Hepatocyte (in vitro differentiated cells): ENCODE data around the gene ABLIM1. TPM values are rescaled to one million over a fixed set of nuclear protein-coding genes. Genes with fewer than 3 reads are reported as not detected.
A peak's percentile ranks its signal among the peaks of the same experiment; 100 is the strongest.

ENCODE experiments used
- DNase-seq: peaks from one replicate; pipeline ENCODE4 v3.0.0-alpha.2; 2016; ENCODE audit warnings: low spot score
- H2AFZ ChIP-seq: fragments of 200-600 bp; sonication (generic); 2 replicates; pipeline ENCODE4 v1.6.0; 2016; ENCODE audit warnings: antibody characterized with exemption, mild to moderate bottlenecking
- H3K27ac ChIP-seq: fragments of 200-600 bp; sonication (generic); 2 replicates; pipeline ENCODE4 v1.5.1; 2016; ENCODE audit warnings: mild to moderate bottlenecking
- H3K27me3 ChIP-seq: fragments of 200-600 bp; sonication (generic); 2 replicates; pipeline ENCODE4 v1.6.1; 2016
- H3K36me3 ChIP-seq: fragments of 200-600 bp; sonication (generic); replicated peaks from 2 replicates; pipeline ENCODE4 v1.5.1; 2016; ENCODE audit warnings: low read depth; ENCODE audit not compliant: insufficient read depth
- H3K4me1 ChIP-seq: fragments of 200-600 bp; sonication (generic); 2 replicates; pipeline ENCODE4 v1.5.1; 2016; ENCODE audit warnings: mild to moderate bottlenecking, moderate library complexity; ENCODE audit not compliant: insufficient read depth
- H3K4me2 ChIP-seq: fragments of 200-600 bp; sonication (generic); 2 replicates; pipeline ENCODE4 v1.6.0; 2016
- H3K4me3 ChIP-seq: fragments of 200-600 bp; sonication (generic); 2 replicates; pipeline ENCODE4 v1.5.1; 2016; ENCODE audit warnings: mild to moderate bottlenecking
- H3K79me2 ChIP-seq: fragments of 200-600 bp; sonication (generic); 2 replicates; pipeline ENCODE4 v1.6.0; 2017; ENCODE audit warnings: mild to moderate bottlenecking
- H3K9me2 ChIP-seq: fragments of 200-600 bp; sonication (generic); replicated peaks from 2 replicates; pipeline ENCODE4 v1.6.0; 2017; ENCODE audit warnings: mild to moderate bottlenecking; ENCODE audit not compliant: insufficient read depth
- H3K9me3 ChIP-seq: fragments of 200-600 bp; sonication (generic); 2 replicates; pipeline ENCODE4 v1.5.1; 2016; ENCODE audit warnings: low read depth, mild to moderate bottlenecking
- H4K20me1 ChIP-seq: fragments of 200-600 bp; sonication (generic); 2 replicates; pipeline ENCODE4 v1.6.0; 2016; ENCODE audit warnings: mild to moderate bottlenecking; ENCODE audit not compliant: insufficient read depth, poor library complexity, severe bottlenecking
- EZH2 ChIP-seq: fragments of 200-600 bp; sonication (generic); IDR thresholded peaks from 2 replicates; pipeline ENCODE4 v1.6.1; 2016; ENCODE audit warnings: antibody characterized with exemption, mild to moderate bottlenecking, borderline replicate concordance
- EZH2phosphoT487 ChIP-seq: fragments of 200-600 bp; sonication (generic); IDR thresholded peaks from one replicate; pipeline ENCODE4 v1.6.1; 2018; ENCODE audit warnings: antibody characterized with exemption, mild to moderate bottlenecking, low read depth, moderate library complexity; ENCODE audit not compliant: unreplicated experiment, severe bottlenecking
- WGBS: methylation state at CpG from one replicate; pipeline ENCODE4 v1.1.6; 2016; ENCODE audit warnings: low lambda C conversion rate; ENCODE audit errors: missing lambda C conversion rate; 5-methylcytosine and 5-hydroxymethylcytosine counted together
- polyA plus RNA-seq: library from polyadenylated mRNA; unstranded; fragments of >200 nt; fragmentation: Nextera tagmentation; extraction: Ambion mirVana; gene quantifications from 2 replicates; pipeline ENCODE4 v1.2.1, GENCODE V29; 2016
- total RNA-seq: library from RNA; depleted of rRNA; stranded (reverse); fragments of >200 nt; gene quantifications from 2 replicates; pipeline ENCODE4 v1.2.3, GENCODE V29; 2014
- TF ChIP-seq, protein P1 (sequence below): fragments of 200-600 bp; sonication (generic); IDR thresholded peaks from 2 replicates; pipeline ENCODE4 v1.5.1; 2016; ENCODE audit warnings: antibody characterized with exemption, mild to moderate bottlenecking; ENCODE audit not compliant: poor library complexity

ABLIM1 gene
- total and polyA plus RNA-seq, 2 experiments from 2014 or later = 20.8 to 31.6 TPM

DNA sequence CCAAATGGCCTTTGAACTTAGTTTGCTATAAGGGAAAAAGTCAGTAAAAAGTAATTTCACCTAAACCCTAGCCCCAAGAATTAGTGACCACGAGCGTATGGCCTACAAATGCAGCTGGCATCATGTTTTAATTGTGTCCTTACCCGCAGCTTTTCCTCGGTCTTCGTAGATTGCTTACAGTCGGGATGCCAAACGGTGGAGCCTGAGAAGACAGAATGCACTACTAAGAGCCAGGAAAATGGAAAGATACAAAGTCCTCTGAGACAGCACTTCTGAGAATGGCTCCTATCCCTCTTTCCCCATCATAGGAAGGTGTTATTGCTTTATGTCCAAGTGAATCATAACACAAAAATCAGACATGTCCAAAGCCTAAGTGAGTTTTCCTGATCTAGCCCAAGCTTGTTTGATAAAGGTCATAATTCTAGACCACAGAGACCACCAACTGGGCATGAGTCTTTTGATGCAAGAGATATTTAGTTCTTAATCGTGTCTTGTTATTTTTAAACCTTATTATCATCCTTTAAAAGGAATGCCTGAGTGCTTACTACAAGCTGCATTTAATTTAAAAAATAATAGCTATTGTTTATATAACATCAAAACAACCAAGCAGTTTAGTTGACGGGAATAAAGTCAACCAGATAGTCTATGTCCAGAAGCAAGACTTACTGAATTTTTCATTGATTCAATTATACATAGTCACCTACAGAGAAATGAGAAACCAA lies 170.1 kb downstream of the ABLIM1 start:
- Histone ChIP-seq H3K79me2 (peaks cover 6% of the 10 kb centered on the region), H3K27me3 (no peaks in the 10 kb centered on the region), H3K9me2 (no peaks in the 10 kb centered on the region), H3K36me3 (no peaks in the 10 kb centered on the region), H3K4me2 (no peak overlapping the region), H3K4me1 (no peaks in the 10 kb centered on the region), H3K9me3 (peaks cover 7% of the 10 kb centered on the region), H3K4me3 (no peak overlapping the region), H2AFZ (no peak overlapping the region), H3K27ac (no peak overlapping the region), H4K20me1 (no peaks in the 10 kb centered on the region)
- DNase-seq = no peak
- 69% methylated on average over 9 of the region's 9 CpGs for whole genome bisulfite sequencing
- no peak for TF ChIP-seq EZH2phosphoT487
- TF ChIP-seq, protein P1, sequence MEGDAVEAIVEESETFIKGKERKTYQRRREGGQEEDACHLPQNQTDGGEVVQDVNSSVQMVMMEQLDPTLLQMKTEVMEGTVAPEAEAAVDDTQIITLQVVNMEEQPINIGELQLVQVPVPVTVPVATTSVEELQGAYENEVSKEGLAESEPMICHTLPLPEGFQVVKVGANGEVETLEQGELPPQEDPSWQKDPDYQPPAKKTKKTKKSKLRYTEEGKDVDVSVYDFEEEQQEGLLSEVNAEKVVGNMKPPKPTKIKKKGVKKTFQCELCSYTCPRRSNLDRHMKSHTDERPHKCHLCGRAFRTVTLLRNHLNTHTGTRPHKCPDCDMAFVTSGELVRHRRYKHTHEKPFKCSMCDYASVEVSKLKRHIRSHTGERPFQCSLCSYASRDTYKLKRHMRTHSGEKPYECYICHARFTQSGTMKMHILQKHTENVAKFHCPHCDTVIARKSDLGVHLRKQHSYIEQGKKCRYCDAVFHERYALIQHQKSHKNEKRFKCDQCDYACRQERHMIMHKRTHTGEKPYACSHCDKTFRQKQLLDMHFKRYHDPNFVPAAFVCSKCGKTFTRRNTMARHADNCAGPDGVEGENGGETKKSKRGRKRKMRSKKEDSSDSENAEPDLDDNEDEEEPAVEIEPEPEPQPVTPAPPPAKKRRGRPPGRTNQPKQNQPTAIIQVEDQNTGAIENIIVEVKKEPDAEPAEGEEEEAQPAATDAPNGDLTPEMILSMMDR = no peak
- TF ChIP-seq EZH2 = no peak

- no peaks in the 10 kb centered on the region for H4K20me1 ChIP-seq
- no peak overlapping the region for H3K4me3 ChIP-seq
- no peak overlapping the region for H3K27ac ChIP-seq
- no peaks in the 10 kb centered on the region for H3K36me3 ChIP-seq
- TF ChIP-seq EZH2 (no peak), EZH2phosphoT487 (no peak)
- TF ChIP-seq, protein P1 = peak; percentile 14
- peaks cover 7% of the 10 kb centered on the region for H3K9me3 ChIP-seq
- no peaks in the 10 kb centered on the region for H3K27me3 ChIP-seq
- no peak overlapping the region for H2AFZ ChIP-seq
- DNase-seq = no peak
- WGBS = 84% methylated on average over 10 of the region's 10 CpGs
- H3K9me2 ChIP-seq = no peaks in the 10 kb centered on the region
- no peak overlapping the region for H3K4me2 ChIP-seq
- no peaks in the 10 kb centered on the region for H3K4me1 ChIP-seq
- no peaks in the 10 kb centered on the region for H3K79me2 ChIP-seq
These were observed 170.9 kb downstream of the ABLIM1 start for GRCh38 chr10:114486938-114487814.

GRCh38 chr10:114485696-114486400 lies 172.2 kb downstream of the ABLIM1 start:
- no peak overlapping the region for H3K27ac ChIP-seq
- H4K20me1 ChIP-seq = no peaks in the 10 kb centered on the region
- H3K79me2 ChIP-seq = no peaks in the 10 kb centered on the region
- H3K27me3 ChIP-seq = no peaks in the 10 kb centered on the region
- H3K9me2 ChIP-seq = no peaks in the 10 kb centered on the region
- no peak for DNase-seq
- TF ChIP-seq, protein P1 = no peak
- TF ChIP-seq EZH2phosphoT487 (no peak), EZH2 (no peak)
- peaks cover 7% of the 10 kb centered on the region for H3K9me3 ChIP-seq
- H3K4me3 ChIP-seq = no peak overlapping the region
- H3K4me2 ChIP-seq = no peak overlapping the region
- no peak overlapping the region for H2AFZ ChIP-seq
- 84% methylated on average over 5 of the region's 5 CpGs for WGBS
- no peaks in the 10 kb centered on the region for H3K4me1 ChIP-seq
- no peaks in the 10 kb centered on the region for H3K36me3 ChIP-seq
